NOMO-1 treated with dmso at 0.1 percent for 144 hours (cell line): Measurements from ENCODE around the gene DLST.
A peak's percentile ranks its signal among the peaks of the same experiment; 100 is the strongest.
"Not testable (repeated sequence)": the region's sequence is repeated elsewhere in the genome, so short reads cannot be mapped to it uniquely, and the experiment has no call there.

Experiments used
- DNase-seq: peaks from one replicate; lab custom pipeline; 2025; ENCODE audit not compliant: unreplicated experiment; lab: John Stamatoyannopoulos, UW

The DLST gene

DNA sequence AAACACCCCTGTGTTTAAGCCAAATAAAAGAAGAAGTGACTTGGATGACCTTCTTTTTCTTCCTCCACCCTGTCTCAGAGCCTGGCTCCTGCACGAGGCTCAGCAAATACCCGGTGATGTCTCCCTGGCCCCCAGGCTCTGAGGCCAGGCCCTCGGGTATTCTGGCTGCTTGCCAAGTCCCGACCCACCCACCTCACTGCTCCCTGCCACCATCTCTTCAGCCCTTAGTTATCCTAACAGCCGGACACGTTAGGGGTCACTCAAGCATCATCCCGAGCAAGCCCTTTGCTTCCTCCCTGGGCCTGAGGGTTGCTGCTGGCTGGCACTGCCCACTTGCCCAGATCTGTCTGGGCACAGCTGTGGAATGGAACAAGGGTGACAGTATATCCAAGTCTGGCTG lies 34.1 kb downstream of the DLST start:
- no peak for DNase-seq

DNA sequence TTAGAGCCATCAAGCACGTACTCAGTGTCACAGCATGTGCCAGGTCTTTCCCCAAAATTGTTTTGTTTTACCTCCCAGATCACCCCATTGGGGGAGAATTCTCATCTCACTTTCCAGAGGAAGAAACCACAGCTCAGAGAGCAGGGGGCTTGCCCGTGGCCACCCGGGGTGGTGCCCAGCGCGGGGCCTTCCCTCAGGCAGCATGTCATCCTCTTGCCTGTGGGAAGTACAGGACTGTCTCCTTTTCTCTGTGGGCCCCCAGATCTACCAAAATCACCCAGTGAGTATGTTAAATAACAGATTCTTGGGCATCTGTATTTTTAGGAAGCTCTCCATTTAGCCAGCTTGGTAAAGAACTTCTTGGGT lies 35.4 kb downstream of the DLST start:
- DNase-seq = no peak

DNA sequence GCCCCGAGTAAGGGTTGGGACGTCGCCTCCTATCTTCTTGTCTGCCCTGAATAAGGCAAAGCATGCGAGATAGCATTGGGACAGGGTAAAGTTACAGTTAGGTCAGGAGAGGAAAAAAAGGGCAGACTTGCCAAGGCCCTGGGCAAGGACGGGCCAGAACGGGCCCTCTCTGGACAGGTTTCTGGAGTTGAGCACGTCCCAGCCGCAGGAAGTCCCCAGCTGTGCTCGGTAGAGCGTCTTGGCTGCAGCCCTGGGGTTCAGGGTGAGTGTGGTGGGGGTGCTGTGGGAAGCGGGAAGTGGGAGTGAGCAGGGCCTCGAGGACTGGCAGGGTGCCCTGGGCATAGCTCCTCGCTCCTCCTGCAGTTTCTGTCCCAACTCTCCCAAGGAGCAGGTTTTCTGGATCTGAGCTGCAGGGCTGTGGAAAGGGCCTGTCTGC lies 35.9 kb downstream of the DLST start:
- no peak for DNase-seq

DNA sequence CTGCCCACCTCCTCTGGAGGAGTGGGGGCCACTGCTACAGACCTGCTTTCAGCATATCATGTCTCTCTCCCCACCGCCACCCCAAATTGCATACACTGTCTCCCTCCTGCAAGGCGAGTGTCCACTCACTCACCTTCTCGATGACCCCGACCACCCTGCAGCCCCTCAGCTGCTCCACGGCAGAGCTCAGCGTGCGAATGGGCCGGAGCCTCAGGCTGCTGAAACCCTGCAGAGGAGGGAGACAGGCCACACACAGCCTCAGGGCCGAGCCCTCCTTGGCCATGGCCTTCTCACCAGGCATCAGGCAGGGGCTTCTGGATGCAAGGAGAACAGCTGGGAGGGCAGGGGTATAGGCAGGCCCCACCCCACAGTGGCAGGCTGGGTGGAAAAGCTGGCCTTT lies 36.7 kb downstream of the DLST start:
- no peak for DNase-seq

DNA sequence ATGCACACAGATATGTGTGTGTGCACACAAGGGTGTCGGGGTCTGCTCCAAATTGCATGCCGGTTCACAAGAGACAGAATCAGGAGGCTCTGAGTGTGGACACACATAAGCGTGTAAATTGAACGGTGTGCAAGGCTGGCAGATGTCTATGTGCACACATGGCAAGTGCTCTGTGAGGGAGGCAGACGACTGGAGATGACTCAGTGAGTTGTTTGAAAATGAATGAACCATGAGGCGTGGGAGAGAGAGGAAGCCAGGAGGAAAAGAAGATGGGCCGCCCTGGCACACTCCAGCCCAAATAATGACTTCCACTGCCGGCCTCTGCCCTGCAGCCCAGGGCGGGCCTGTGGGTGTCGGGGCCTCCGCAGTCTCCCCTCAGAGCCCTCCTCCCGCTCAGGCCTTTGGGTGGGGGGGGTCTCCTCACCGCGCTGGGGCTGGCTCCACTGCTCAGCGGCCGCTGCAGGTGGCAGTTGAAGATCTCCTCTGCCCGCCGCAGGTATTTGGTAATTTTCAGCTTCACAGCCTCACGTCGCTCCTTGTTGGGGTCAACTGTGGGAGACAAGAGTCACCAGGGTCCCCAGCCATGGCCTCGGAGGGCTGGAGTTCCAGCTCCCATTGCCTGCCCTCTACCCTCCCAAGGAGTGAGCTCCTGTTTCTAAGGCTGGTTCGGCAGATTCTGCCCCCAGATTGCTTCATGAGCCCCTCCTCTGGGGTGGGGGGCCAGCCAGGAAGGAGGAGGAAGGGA lies 37.9 kb downstream of the DLST start:
- DNase-seq = no peak

DNA sequence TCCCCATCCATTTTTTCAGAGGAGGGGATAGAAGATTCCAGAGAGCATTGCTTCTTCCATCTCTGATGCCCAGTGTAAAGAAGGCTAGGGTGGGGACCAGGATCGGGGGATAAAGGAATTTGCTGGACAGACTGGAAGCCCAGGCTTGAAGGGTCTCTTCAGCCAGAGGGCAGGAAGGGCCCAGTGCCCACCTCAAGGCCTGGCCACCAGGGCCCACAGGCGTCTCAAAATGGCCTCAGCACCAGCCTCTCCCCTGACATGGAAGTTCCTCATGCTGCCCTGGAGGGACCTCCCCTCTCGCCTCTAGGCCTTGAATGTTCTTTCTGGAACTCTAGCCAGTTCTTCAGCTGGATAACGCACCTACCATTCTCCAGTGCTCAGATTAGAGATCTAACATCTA lies 38.6 kb downstream of the DLST start:
- no peak for DNase-seq

DNA sequence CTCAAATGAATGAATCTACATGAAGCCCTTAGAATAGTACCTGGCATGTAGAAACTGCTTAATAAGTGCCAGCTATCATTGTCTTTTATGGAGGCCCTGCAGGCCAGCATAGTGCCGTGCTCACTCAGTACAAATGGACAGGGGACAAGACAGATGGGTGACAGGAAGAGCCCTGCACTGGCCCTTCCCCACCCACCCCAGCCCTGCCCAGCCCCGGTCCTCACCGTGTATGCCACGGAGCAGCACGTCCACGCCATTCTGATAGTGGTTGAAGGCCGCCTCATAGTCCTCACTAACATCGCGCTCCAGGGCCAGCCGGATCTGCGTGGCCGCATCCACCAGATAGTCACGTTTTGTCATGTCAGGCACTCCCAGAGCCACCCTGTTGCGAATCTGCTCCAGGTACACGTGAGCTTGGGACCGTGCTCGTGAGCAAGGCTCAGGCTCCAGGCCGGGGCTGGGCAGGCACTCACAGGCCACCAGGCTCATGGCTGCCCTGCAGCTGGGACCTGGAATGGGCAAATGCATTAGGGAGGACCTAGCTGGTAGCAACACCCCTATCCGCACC lies 39.4 kb downstream of the DLST start:
- no peak for DNase-seq

DNA sequence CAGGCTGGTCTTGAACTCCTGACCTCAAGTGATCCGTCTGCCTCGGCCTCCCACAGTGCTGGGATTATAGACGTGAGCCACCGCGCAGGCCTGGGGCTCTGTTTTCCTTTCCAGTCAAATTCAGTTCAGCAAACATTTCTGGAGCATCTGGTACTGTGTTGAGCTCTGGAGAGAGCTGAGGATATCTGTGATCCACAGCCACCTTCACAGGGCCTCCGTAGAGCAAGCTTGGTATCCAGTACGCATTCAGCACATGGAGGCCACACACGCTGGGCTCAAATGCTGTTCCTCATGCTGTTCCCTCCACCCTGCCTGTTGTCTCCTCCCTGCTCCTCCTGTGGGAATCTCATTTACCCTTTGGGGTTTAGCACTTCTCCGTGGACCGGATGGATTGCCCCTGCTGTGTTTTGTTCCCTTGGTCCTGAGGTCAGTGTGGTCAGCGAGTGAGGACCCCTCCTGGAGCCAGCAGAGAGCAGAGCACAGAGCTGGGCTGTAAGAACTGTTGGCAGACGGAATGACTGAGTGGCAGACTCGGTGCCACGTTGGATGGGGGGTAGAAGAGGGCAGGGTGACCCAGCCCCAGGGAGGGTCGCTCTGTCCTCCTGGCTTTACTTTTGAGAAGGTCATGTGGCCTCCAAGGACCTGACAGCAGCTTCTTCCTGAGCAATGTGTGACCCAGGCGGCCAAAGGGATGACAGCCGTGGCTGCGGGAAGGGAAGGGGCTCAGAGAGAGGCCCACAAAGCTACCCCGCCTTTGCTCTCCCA lies 40.5 kb downstream of the DLST start:
- DNase-seq = no peak

DNA sequence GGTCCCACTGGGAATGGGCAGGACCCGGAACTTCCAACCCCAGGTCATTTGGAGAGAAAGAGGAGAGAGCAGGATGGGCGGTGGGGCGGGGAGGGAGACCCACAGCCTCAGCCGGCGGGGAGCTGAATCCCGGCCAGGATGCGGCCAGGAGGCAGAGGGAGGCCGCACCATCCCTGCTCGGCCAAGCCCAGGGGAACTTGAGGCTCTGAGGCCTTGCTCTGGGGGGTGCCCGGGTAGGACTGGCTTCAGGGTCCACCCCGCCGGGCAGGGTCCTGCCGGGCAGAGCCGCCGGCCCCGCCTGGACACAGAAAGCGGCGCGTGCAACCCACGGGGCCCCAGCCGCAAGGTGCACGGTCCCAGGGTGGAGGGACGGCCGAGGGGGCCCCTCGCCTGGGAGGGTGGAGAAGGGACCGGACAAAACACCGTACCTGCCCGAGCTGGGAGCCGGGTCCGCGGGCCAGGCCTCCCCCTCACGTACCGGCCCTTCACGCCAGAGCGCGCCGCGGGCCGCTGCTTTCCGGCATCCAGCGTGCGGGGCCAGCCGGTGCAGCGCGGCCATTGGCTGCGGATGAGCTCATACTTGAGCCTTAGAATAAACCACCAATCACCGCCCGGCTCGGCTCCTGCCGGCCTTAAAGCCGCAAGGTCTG lies 41.2 kb downstream of the DLST start, which contains the start of gene RPS6KL1:
TSS of gene RPS6KL1 (minus strand) at position 509 of the 650 bp plus-strand sequence. CDS start 1,719 bp downstream, outside the sequence.
- DNase-seq = peak; percentile 79

DNA sequence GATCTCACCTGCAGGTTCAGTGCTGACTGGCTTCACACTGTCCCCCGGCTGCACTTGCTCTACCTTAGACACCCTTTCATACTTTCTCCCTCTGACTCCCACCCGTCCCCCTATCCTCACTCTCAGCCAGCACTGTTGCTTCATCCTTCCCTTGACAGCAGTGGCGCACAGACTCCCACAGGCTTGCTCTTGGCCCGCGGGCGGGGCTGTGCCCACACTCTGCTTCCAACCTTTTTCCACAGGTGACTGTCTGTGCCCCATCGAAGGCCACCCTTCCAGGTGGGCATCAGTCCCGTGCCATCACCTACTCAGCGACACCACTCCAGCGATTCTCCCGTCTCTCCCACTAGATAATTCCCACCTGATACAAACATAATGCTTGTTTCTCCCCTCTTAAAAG lies 42.3 kb downstream of the DLST start:
- no peak for DNase-seq

DNA sequence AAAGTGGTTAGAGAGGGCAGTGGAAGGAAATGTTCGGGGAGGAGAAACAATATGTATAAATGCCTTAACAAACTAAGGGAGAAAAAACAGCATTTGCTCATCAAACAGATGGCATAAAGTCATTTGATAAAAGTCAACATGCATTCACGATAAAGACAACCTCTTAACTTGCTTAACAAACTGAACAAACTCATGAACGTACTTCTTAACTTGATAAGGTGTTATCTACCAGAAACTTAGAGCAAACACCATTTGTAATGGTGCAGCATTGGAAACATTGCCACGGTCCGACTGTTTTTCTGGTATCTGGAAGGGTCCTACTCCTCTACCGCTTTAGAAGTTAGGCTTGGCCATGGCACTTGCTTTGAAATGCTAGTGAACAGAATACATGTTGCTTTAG lies 45.5 kb downstream of the DLST start:
- DNase-seq = no peak

DNA sequence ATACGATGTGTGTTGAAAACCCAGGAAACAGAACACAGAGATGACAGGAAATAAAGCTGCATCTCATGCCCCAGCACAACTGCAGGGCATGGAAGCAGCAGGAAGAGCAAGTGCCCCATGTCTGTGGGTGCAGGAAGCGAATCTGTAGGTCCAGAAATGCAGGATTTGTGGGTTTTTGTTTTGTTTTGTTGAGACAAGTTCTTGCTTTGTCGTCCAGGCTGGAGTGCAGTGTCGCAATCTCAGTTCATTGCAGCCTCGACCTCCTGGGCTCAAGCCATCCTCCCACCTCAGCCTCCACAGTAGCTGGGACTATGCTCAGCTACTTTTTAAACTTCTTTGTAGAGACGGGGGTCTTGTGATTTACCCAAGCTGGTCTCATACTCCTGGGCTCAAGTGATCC lies 47.5 kb downstream of the DLST start:
- no peak for DNase-seq

DNA sequence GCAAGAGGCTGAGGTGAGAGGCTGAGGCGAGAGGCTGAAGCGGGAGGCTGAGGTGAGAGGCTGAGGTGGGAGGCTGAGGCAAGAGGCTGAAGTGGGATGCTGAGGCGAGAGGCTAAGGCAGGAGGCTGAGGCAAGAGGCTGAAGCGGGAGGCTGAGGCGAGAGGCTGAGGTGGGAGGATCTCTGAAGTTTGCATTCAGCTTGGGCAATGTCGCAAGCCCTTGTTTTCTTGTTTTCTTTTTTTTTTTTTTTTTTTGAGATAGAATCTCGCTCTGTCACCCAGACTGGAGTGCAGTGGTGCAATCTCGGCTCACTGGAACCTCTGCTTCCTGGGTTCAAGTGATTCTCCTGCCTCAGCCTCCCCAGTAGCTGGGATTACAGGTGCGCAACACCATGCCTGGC lies 50.0 kb downstream of the DLST start:
- DNase-seq = not testable (repeated sequence)

DNA sequence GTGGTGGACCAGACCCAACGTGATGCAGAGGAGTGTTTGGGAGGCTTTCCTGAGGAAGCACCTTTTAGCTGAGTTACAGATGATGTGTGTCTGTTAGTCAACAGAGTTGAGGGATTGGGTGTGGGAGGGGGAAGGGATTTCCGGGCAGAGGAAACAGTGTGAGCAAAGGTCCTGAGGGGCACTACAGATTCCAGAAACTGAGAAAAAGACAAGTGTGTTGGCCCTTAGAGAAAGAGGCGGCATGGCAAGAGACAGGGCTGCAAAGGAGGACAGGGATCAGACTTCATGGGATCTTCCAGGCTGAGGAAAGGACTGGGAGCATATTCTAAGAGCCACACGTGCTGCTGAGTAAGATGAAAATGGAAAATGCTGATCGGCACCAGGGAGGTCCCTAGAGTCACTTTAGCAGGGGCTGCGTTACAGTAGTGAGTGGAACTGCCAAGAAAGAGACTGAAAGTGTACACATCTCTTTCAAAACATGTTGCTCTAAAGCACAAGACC lies 50.7 kb downstream of the DLST start:
- no peak for DNase-seq

DNA sequence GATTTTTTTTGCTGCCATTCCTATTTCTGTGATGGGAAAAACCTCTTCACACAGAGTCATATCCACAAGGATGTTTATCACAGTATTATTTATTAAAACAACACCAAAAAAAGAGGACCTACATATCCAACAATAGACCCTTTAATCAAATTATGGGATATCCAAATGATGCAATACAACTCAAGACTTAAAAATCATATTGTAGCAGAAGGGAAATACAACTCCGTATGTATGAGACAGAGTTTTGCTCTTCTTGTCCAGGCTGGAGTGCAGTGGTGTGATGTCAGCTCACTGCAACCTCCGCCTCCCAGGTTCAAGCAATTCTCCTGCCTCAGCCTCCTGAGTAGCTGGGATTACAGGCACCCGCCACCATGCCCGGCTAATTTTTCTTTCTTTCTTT lies 51.2 kb downstream of the DLST start:
- not testable (repeated sequence) for DNase-seq

DNA sequence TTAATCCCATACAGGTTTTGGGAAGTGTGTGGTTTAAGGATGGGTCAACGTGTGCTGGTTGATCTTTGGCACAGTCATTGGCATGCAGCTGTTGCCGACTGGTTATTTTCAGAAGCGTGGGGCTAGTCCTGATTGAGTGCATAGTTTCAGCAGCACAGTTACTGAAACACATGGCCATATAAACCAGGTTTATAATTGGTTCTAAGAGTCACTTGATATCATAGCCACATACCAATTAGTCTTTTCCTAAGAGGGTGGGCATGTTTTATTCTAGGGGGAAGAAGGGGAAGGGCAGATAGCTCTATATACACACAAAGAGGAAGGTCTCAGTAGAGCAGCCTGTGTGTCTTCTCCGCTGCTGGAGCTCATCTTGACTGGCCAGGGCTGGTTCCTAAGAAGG lies 52.3 kb downstream of the DLST start:
- no peak for DNase-seq

DNA sequence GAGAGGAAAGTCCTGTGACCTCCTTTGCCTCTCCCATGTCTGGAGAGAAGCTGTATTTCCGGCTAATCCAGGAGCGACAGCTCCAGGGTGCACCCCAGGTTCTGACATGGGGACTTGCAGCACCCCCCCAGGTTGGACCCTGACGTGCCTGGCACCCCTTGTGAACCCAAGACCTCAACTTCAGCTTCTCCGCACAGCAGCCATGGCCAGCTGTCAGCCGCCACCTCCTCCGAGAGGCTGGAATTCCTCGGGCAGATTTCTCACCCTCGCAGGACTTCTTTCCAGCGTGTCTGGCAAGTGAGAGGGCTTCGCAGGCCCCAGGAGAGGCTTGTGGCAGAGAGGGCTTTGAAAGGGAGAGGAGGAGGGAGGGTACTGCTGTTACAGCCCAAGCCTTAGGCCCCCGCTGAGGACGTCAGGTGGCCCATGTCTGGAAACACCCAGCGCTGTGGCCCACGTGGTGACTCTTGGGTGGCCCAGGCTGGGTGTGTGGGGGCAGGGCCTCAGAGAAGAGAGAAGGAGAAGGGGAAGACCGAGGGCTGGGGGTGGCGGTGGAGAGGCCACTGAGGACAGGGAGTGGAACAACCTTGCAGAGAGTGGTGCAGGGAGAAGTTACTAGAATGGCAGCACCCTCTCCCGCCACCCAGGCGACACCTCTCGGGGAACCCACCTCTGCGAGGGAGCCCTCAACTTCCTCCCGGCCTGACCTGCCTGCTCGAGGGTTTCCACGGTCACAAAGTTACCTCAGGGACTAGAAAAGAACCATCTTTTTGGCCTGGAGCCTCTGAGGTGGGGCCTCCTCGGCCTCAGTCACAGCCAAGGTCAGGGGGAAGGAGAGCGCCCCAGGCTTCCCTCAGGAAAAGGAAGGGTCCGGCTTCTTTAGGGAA lies 53.0 kb downstream of the DLST start:
- DNase-seq = no peak

DNA sequence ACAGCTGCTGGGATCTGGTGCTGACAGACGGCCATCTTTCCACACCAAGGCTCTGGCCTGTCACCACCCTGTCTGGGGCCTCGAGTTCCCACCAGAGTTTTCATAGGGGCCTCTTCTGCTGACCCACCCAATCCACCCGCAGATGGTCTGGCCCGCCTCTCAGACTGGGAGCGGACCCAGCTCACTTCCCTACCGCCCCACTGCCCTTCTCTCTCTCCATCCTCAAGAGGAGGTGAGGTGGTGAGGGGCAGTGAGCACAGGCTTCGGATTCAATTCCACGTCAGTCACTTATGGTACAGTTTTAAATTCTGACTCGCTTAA lies 53.6 kb downstream of the DLST start:
- DNase-seq = no peak

DNA sequence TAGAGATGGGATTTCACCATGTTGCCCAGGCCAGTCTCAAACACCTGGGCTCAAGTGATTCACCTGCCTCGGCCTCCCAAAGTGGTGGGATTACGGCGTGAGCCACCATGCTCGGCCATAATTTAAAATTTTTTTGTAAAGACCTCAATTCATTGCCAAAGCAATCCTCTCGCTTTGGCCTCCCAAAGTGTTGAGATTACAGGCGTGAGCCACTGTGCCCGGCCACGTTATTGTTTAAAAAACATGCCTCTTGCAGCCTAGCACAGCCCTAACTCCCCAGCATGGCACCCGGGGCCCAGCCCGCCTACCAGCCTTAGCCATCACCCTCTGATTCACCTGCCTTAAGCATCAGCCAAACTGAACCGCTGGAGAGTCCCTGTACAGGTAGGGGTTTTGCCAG lies 54.4 kb downstream of the DLST start:
- no peak for DNase-seq

DNA sequence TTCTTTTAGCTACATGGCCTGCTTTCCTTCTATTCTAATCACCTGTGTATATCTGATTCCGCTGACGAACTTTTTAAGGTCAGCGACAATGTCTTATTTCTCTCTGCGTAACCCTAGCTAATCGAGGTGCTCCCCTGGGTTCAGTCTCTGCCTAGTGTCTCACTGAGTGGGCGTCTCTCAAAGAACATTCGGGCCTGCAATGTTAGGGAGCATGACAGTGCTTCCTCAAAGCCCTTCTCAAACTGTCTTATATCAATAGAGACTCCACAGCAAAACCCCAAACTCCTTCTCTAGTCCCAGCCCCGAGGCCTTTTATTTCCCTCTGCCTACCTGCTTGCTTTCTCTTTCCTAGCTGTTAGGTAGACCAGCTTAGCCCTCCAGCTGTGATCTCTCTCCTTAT lies 55.0 kb downstream of the DLST start:
- no peak for DNase-seq

DNA sequence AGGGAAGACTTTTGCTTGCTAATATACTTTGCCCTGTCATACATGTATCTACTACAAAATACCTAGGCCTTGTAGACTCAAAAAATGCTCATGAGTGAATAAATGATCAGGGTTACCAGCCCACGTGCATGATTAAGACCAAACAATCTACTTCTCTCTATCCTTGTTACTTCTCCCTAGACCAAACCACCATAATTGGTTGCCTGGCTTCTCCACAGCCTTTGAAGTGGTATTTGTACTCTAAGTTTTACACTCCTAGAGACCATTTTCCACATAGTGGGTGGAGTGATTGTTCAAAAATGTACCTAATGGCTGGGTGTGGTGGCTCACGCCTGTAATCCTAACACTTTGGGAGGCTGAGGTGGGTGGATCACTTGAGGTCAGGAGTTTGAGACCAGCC lies 55.5 kb downstream of the DLST start:
- no peak for DNase-seq
